HG03571 (cell line): ENCODE data around the gene SOHLH2.

ENCODE experiments used
- ATAC-seq: cut with Tn5 transposase; IDR thresholded peaks from one replicate; pipeline ENCODE4 v1.9.1; 2021; ENCODE audit not compliant: unreplicated experiment

The SOHLH2 gene

GRCh38 chr13:36214163-36214921, at the start of gene SOHLH2:
TSS of gene SOHLH2 (minus strand) at chr13:36214556. CDS start at chr13:36214526, 30 bp downstream.
- ATAC-seq, result no peak

GRCh38 chr13:36261976-36262375, 47.6 kb upstream of the SOHLH2 start:
- no peak for ATAC-seq

- no peak for ATAC-seq
Measured at GRCh38 chr13:36261011-36261410, 46.7 kb upstream of the SOHLH2 start.

- no peak for ATAC-seq
Measured at GRCh38 chr13:36259361-36260137, 45.2 kb upstream of the SOHLH2 start.

- no peak for ATAC-seq
Measured at GRCh38 chr13:36258831-36259230, 44.5 kb upstream of the SOHLH2 start.

- no peak for ATAC-seq
Measured at GRCh38 chr13:36251526-36251925, 37.2 kb upstream of the SOHLH2 start.

GRCh38 chr13:36251017-36251416, 36.7 kb upstream of the SOHLH2 start:
- no peak for ATAC-seq

GRCh38 chr13:36248700-36249099, 34.3 kb upstream of the SOHLH2 start:
- no peak for ATAC-seq

GRCh38 chr13:36244990-36245389, 30.6 kb upstream of the SOHLH2 start:
- no peak for ATAC-seq

GRCh38 chr13:36244073-36244472, 29.7 kb upstream of the SOHLH2 start:
- no peak for ATAC-seq

- ATAC-seq, result no peak
Measured at GRCh38 chr13:36242761-36243160, 28.4 kb upstream of the SOHLH2 start.

- ATAC-seq, result no peak
Measured at GRCh38 chr13:36231236-36231635, 16.9 kb upstream of the SOHLH2 start.

GRCh38 chr13:36224730-36225129, 10.4 kb upstream of the SOHLH2 start:
- ATAC-seq, result no peak

- no peak for ATAC-seq
Measured at GRCh38 chr13:36219883-36220282, 5.5 kb upstream of the SOHLH2 start.

GRCh38 chr13:36217456-36217855, 3.1 kb upstream of the SOHLH2 start:
- no peak for ATAC-seq

GRCh38 chr13:36212789-36213188, 1.6 kb downstream of the SOHLH2 start:
- ATAC-seq, result no peak

GRCh38 chr13:36211567-36211966, 2.8 kb downstream of the SOHLH2 start:
- no peak for ATAC-seq

- no peak for ATAC-seq
Measured at GRCh38 chr13:36210738-36211137, 3.6 kb downstream of the SOHLH2 start.

GRCh38 chr13:36207672-36208071, 6.7 kb downstream of the SOHLH2 start:
- no peak for ATAC-seq

- ATAC-seq, result no peak
Measured at GRCh38 chr13:36193151-36193855, 21.1 kb downstream of the SOHLH2 start.

- ATAC-seq, result no peak
Measured at GRCh38 chr13:36192166-36192565, 22.2 kb downstream of the SOHLH2 start.

GRCh38 chr13:36190771-36191170, 23.6 kb downstream of the SOHLH2 start:
- no peak for ATAC-seq
